Neural progenitor cell (in vitro differentiated cells): ENCODE data around the gene BMPER.

Experiments
- CTCF ChIP-seq: fragments of 200-600 bp; sonication (generic); IDR thresholded peaks from 2 replicates; pipeline ENCODE4 v1.5.1; 2017; ENCODE audit warnings: antibody characterized with exemption, mild to moderate bottlenecking
- EZH2 ChIP-seq: fragments of 200-600 bp; sonication (generic); IDR thresholded peaks from 2 replicates; pipeline ENCODE4 v1.6.1; 2017; ENCODE audit warnings: antibody characterized with exemption, mild to moderate bottlenecking, moderate library complexity
- EZH2phosphoT487 ChIP-seq: fragments of 200-600 bp; sonication (generic); IDR thresholded peaks from 2 replicates; pipeline ENCODE4 v1.6.1; 2017; ENCODE audit warnings: antibody characterized with exemption

GRCh38 chr7:34136698-34137097, 231.4 kb downstream of the BMPER start:
- no peak for TF ChIP-seq EZH2
- TF ChIP-seq CTCF: no peak
- no peak for TF ChIP-seq EZH2phosphoT487
